Inflammatory macrophage (primary cell): ENCODE data around the gene NOXA1.
"Not testable (repeated sequence)": the region's sequence is repeated elsewhere in the genome, so short reads cannot be mapped to it uniquely, and the experiment has no call there.

Experiments
- DNase-seq, 2 donors: peaks; one replicate each; pipeline ENCODE4 v3.0.0-alpha.2; 2020 to 2022

NOXA1 gene

DNA sequence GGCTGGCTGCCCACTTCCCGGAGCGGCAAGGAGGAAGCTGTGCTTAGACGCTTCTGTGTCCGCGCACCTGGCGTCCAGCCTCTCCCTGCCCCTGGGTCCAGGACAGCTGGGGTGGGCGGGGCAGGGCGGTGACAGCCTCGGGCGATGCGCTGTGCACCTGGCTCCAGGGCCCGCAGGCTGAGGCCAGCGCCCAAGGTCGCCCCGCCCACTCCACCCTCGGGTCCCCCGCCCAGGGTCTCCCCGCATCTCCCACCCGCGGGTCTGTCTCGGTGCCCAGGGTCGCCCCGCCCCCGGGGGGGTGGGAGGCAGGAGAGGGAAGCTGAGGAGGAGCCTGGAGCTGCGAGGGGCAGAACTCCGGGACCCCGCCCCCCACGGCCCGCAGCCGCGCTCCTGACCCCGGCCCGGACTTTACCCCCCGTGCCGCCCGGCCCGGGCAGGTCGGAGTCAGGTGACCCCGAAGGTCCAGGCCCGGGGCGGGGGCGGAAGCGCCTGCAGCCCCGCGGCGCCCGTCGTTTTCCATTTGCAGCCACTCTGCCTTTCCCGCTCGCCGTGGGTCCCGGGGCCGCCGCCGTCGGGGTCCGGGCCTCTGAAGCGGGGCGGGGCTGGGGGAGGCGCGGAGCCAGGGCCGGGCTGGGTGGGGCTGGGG is 18.2 kb downstream of the NOXA1 start, which contains the start of gene ENTPD8:
Gene ENTPD8, minus strand, starts transcription at position 69 of the 646 bp plus-strand sequence. CDS start 3,072 bp downstream, outside the sequence.
- DNase-seq: no peak

DNA sequence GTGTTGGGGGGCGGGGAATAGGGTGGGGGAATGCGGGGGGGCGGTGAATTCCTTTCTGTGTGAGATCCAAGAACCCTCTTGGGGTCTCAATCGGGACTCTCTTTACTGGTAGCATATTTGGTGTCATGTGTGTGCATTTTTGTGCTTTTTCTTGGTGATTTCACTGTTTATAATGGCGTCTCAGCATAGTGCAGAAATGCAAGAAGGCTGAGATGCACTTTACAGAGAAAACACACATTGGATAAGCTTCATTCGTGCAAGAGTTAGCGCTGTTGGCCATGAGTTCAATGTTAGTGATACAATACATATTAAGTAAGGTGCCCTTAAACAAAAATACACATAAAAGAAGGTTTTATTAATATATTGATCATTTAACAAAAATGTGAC is 18.7 kb downstream of the NOXA1 start:
- no peak for DNase-seq

DNA sequence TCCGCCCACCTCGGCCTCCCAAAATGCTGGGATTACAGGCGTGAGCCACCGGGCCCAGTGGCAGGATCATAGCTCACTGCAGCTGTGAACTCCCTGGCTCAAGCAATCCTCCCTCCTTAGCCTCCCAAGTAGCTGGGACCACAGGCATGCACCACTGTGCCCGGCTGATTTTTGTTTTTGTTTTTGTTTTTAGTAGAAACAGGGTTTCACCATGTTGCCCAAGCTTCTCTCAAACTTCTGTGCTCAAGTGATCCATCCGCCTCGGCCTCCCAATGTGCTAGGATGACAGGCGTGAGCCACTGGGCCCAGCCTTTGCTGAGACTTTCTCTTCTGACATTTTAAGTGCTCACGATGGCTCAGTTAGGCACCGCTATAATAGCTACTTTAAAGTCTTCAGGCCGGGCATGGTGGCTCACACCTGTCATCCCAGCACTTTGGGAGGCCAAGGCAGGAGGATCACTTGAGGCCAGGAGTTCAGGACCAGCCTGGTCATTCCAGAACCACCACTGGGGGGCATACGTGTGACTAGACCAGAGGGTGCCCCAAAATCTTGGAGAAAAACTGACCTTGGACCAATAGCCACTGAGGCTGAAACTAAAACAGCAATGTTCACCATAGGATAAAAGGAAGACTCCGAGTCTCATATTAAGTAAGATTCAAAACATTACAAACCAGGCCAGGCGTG is 21.1 kb downstream of the NOXA1 start:
- DNase-seq: no peak

DNA sequence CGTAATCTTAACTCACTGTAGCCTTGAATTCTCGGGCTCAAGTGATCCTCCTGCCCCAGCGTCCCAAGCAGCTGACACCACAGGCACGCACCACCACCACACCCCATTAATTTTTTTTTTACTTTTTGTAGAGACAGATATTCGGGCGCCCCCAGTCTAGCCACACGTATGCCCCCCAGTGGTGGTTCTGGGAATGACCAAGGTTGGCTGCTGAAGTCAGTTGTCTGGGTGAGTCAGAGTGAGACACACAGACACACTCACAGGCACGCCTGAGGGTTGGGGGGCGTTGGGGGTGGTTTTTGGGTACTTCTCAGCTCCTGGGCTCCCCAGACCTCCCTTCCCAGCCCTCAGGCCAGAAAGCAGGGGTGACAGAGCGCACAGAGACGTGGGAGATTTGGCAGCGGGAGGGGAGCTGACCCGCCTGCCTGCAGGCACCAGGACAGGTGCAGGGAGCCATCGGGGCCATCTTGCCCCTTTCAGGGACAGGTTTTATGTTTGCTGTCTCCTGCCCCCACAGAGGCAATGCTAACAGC is 22.1 kb downstream of the NOXA1 start:
- DNase-seq: peak; percentile 88 to 89

DNA sequence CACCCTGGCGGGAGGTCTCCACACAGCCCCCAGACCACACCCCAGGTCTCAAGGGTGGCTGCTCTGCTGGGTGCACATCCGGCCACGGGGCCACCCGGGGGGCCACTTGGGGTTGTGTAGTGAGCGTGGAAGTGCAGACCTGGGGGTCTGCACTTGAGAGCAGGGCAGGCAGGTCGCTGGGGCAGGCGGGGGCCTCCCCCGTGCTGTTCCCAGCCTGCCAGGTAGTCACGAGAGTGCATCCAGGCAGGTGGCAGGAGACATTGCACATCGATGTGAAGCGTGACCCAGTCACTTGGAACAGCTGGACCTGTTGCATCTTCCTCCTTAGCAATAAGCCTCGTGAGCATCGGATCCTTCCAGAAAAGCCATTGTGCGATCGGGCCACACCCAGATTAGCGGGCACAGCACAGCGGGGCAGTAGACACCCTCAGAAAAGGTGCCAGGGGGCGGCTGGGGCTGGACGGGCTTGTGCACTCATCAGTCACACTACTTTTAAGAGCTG is 22.8 kb downstream of the NOXA1 start:
- DNase-seq: no peak

DNA sequence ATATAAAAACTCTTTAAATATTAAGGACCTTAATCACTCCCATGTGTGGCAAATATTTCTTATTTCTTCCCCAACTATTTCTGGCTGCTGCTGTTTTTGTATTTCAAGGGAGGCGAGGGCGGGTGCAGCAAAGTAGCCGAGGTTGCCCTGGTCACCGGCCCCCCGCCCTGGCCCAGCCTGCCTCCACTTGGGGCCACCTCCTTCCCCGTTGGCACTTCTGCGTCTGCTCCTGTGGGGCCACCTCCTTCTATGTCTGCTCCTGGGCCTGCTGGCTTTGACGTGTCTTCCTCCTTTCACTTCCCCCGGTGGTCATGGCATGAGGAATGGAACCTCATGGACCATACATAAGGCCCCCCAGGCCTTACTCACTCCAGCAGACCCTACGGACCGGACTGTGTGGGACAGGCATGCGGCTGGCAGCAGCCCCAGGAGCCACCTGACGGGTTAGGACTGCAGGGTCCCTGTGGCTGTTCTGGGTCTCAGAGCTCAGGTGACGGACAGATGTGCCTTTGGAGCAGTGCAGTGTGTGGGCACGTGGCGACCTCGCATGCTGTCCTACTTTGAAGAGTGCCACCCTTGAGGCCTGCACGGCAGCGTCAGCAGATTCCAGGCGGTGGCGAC is 23.8 kb downstream of the NOXA1 start:
- DNase-seq: peak; percentile 56 to 70

DNA sequence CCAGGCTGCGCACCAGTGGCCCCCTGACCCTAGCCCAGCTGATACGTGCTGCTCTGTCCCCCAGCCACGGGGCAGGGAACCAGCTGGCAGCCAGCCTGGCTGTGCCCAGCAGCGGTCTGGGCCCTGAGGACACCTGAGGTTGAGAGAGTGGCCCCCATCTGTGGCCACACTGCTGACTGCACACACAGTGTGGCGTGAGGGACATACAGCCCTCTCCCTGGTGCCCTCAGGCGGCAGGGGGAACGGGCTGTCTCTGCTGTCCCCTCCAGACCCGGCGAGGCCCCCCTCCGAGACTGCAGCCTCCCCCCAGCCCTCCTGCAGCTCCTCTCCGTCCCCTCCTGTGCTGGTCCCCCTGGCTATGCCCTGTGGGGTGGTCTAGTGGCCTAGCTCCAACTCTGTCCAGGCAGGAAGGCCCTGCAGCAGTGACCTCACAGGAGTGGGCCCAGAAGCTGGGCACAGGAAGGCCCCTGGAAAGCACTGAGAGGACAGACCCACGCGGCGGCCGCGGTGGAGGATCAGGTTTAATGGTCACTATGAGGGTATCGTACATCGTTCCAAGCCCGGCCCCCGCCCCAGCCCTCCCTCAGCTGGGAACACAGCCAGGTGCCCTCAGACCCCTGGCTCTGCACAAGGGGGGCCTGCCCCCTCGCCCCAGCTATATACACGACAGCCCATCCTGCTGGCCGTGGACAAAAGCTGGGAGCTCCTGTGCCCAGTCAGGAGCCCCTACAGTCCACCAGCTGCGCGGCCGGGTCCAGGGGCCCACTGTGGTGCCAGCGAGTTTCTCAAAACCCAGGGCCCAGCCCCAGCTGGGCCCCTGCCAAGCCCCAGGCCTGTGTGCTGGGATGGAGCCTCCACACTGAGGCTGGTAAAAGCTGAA is 24.8 kb downstream of the NOXA1 start:
- DNase-seq: no peak

DNA sequence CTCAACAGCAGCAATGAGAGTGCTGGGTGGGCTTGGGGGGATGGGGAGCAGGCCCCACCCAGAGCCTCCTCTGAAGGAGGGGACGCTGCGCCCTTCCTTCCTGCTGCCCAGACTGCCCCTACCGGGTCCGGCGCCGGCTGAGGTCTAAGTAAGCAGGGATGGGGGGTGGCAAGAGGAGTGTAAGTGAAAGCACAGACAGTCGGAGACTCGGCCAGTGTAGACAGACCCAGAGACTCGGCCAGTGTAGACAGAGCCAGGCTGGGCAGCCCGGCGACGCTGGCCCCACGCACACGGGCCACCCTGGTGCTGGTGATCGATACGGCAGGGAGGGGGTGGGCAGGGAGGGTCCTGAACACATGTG is 25.4 kb downstream of the NOXA1 start:
- DNase-seq: no peak

DNA sequence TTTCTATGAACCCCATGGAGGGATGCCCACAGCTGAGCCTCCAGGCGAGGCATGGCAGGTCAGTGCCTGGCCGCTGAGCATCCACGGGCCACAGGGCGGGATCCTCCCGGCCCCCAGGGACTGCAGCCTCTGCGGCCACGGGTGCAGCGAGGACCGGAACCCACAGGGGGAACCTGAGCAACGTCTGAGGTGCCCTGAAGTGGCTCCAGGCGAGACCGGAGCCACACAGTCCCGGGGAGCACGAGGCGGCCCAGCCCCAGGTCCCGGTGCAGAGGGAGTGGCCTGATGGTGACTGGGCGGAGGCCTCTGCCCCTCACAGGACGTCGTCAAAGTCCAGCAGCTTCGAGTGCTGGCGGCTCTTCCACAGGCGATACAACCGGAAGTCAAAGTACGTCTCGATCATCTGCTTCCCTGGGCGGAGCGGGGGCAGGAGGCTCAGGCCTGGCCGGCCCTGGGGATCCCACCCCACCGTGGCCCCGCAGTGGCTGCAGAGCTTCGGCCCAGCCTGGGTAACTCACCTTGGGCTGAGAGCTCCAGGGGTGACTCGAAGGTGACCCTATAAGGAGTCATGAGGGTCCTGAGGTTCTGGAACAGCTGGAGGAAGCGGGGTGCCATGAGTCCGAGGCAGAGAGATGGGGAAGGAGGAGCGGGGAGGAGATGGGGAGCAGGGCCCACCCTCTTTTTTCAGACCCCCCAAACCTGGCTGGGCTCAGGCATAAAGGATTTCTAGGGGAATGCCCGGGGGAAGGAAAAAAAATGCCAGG is 26.1 kb downstream of the NOXA1 start:
- DNase-seq: no peak

DNA sequence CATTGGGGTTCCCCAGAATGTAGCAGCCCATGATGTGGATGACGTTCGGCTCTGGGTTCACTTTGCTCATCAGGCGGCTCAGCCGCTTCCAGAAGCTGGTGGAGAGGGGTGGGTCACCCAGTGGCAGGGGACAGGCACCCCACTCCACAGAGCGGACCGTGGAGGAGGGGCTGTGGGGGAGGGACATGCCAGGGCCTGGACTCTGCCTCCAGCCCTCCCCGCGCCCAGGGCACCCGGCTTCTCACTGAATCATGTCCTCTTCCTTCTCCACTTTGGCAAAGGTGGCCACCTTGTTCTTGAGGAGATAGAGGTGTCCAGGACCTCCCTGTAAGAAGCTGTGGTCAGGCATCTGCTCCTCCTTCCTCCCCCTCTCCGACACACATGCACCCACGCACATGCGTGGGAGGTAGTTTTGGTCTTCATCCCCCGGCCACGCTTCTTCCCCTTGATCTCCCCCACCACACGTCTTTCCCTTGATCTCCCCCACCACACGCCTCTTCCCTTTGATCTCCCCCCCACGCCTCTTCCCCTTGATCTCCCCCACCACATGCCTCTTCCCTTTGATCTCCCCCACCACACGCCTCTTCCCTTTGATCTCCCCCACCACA is 26.8 kb downstream of the NOXA1 start:
- DNase-seq: no peak

DNA sequence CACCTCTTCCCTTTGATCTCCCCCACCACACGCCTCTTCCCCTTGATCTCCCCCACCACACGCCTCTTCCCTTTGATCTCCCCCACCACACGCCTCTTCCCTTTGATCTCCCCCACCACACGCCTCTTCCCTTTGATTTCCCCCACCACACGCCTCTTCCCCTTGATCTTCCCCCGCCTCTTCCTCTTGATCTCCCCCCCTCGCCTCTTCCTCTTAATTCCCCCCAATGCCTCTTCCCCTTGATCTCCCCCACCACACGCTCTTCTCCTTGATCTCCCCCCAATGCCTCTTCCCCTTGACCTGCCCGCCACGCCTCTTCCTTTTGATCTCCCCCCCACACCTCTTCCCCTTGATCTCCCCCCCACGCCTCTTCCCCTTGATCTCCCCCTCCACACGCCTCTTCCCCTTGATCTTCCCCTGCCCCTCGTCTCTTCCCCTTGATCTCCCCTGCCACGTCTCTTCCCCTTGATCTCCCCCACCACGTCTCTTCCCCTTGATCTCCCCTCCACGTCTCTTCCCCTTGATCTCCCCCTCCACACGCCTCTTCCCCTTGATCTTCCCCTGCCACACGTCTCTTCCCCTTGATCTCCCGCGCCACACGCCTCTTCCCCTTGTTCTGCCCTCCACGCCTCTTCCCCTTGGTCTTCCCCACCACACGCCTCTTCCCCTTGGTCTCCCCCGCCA is 27.5 kb downstream of the NOXA1 start:
- not testable (repeated sequence) for DNase-seq

DNA sequence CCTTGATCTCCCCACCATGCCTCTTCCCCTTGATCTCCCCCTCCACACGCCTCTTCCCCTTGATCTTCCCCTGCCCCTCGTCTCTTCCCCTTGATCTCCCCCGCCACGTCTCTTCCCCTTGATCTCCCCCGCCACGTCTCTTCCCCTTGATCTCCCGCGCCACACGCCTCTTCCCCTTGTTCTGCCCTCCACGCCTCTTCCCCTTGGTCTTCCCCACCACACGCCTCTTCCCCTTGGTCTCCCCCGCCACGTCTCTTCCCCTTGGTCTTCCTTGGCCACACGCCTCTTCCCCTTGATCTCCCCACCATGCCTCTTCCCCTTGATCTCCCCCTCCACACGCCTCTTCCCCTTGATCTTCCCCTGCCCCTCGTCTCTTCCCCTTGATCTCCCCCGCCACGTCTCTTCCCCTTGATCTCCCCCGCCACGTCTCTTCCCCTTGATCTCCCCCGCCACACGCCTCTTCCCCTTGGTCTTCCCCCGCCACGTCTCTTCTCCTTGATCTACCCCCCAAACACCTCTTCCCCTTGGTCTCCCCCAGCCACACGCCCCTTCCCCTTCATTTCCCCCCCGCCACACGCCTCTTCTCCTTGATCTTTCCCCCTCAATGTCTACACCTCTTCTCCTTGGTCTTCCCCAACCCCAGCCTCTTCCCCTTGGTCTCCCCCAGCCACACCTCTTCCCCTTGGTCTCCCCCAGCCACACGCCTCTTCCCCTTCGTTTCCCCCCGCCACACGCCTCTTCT is 28.2 kb downstream of the NOXA1 start:
- DNase-seq: not testable (repeated sequence)

DNA sequence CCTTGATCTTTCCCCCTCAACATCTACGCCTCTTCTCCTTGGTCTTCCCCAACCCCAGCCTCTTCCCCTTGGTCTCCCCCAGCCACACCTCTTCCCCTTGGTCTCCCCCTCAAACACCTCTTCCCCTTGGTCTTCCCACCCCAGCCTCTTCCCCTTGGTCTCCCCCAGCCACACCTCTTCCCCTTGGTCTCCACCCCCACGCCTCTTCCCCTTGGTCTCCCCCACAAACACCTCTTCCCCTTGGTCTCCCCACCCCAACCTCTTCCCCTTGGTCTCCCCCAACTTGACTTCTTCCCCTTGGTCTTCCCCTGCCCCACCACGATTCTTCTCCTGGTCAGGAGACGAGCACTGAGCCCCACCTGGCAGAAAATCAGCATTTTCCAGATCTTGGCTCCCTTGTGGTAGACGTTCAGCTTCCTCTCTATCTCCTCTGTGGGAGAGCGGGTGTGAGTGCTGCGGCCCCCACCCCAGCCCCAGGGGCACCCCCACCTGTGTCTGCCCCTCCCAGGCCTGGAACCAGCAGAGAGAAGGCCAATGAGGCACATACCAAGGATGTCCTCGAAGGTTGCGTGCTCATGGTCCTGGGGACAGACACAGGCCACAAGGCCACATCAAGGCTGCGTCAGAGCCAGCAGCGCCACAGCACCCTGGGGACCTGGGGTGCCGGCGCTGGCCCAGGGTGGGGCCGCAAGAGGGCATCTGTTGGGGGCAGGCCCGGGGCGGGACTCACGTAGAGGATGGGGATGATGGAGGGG is 29.0 kb downstream of the NOXA1 start:
- no peak for DNase-seq

DNA sequence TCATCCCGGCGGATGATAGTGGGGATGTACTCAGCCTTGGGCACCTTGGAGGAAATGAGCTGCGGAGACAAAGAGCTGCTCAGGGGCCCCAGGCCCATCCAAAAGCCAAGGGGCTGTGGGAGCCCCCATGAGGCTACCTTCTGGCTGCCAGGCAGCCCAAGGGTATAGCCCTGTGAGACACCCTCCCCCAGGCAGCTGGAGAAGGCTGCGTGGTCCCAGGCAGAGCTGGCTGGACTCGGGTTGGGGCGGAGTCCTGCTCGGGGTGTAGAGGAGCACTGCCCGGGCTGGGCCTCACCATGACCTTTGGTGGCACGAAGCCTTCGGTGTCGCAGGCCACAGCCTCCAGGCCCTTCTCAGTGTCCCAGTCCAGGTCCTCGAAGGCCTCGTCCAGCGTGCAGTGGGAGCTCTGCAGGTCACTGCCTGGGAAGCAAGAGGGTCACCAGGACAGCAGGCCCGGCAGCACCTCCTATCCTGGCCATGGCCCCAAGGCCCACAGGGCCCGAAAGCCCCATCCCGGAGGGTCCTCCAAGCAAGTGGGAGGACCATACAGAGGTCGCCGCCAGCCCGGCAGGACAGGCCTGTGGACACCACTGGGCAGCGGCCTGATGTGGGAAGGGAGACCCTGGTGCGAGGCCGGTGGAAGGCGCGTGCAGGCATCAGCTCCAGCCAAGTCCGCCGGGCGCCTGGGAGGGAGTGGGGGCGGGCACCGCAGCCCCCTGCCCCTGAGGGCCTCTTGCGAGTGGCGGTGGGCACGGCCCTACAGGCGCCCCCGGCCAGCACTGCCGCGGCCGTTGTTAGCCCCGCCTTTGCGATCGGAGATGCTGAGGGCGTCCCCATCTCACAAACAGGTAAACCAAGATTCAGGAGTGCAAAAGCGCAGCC is 29.8 kb downstream of the NOXA1 start:
- DNase-seq: no peak

DNA sequence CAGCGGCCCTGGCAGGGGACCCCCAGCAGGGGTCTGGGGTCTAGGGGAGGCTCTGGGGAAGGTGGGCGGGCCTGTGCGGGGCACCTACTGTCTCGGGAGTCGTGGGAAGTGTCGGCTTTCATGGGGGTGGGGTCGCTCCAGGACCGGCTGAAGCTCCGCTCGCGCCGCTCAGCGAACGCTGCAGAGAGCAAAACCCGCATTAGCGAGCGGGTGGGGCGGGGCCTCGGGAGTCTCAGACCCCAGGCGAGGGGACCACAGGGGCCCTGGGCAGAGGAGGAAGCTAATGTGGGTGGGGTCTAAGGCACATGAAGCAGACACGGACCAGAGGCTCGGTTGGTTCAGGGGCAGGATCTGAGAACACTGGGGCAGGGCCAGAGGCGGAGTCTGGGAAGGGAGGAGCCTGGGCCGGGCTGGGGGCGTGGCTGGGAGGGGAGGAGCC is 30.5 kb downstream of the NOXA1 start:
- DNase-seq: peak; percentile 66 to 67

DNA sequence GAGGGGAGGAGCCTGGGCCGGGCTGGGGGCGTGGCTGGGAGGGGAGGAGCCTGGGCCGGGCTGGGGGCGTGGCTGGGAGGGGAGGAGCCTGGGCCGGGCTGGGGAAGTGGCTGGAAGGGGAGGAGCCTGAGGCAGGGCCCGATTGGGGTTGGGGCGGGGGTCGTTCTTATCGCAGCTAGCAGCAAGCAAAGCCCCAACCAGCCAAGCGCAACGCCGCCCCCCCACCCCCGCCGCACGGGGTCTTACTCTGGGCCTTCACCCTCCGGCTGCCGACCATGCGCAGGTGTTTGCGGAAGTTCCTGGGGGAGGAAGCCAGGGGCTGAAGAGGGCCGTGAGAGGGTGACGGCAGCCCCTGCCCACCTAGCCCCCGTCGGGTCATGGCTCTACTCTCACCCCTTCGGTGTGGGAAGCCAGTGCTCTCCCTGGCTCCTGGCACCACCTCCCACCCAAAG is 31.0 kb downstream of the NOXA1 start:
- peak in 1 of 2 donors; percentile 33 for DNase-seq

DNA sequence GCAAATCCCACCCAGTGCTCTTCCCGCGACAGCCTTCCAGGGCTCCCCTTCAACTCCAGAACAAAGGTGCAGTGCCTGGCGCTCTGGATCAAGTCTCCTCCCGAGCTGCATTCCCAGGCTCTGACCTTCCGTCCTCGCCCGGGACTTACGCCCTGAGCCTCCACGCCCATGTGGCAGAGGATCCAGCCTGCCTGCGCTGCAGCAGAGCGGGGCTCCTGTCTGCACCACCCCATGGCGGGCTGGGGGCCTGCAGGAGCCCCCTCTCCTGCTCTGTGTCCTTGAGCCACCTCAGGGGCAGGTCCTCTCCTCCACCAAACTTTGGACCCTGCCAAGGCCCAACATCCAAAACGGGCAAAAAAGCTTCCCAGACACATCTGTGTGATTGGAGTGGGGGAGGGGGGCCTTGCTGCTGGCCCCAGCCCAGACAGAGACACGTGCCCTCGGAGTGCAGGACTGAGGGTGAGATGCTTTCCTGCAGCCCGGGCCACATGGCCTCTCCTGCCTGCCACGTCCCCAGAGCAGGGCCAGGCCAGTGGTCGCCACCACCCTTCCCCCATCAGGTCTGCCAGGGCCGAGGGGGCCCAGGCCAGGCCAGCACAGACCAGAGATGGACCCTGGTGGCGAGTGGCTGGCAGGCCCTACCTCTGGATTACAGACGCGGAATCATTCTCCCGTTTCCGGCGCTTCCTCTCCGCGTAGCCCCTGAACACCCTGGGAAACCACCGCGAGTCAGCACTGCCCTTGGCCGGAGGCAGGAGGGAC is 31.6 kb downstream of the NOXA1 start:
- DNase-seq: no peak
